WI38 (cell line): Measurements from ENCODE around the gene TMEM94.

ENCODE experiments used
- H3K4me3 ChIP-seq: 2 replicates; pipeline ENCODE4 v1.5.1; 2011; ENCODE audit warnings: low read depth, mild to moderate bottlenecking, control low read depth, low read length
- TF ChIP-seq, protein P1 (sequence below): IDR thresholded peaks from 2 replicates; pipeline ENCODE4 v1.5.1; 2012; ENCODE audit warnings: low read depth, mild to moderate bottlenecking, control low read depth, low read length

The TMEM94 gene

DNA sequence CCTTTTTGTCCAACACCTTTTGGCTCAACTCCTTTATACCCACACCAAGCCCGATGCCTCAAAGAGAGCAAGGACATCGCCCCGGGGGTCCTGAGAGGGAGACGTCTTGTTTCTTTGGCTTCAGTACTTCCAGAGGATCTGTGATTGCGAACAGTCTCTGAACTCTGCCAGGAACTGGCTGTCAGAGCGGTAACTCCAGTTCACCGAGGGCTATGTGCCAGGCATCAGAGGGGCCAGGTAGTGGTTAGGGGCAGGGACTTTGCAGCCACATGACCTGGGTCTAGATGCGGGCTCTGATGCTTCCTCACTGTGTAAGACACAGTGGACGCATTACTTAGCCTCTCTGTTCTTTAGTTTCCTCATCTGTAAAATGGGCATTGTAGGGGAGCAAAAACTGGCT, 90.7 kb downstream of the TMEM94 start:
- no peak overlapping the region for H3K4me3 ChIP-seq
- TF ChIP-seq, protein P1, sequence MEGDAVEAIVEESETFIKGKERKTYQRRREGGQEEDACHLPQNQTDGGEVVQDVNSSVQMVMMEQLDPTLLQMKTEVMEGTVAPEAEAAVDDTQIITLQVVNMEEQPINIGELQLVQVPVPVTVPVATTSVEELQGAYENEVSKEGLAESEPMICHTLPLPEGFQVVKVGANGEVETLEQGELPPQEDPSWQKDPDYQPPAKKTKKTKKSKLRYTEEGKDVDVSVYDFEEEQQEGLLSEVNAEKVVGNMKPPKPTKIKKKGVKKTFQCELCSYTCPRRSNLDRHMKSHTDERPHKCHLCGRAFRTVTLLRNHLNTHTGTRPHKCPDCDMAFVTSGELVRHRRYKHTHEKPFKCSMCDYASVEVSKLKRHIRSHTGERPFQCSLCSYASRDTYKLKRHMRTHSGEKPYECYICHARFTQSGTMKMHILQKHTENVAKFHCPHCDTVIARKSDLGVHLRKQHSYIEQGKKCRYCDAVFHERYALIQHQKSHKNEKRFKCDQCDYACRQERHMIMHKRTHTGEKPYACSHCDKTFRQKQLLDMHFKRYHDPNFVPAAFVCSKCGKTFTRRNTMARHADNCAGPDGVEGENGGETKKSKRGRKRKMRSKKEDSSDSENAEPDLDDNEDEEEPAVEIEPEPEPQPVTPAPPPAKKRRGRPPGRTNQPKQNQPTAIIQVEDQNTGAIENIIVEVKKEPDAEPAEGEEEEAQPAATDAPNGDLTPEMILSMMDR, result no peak

DNA sequence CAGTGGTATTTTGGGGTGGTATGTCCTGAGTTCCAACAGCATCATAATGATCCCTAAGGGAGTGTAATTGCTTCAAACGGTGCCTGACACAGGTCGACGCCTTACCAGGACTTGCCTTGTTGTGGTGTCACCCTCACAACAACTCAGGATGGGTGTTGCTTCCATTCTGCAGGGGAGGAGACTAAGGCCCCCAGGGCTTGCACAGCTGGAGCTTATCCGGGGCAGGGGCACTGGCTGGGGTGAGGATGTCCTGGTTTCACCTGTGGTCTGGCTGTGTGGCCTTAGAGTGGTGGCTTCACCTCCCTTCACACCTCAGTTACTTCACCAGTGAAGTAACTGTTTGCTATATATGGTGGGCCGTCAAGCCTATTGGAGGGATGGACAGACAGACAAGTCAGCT, 92.4 kb downstream of the TMEM94 start:
- TF ChIP-seq, protein P1, result no peak
- H3K4me3 ChIP-seq, result no peak overlapping the region
